Measurements from ENCODE around the gene CAMK2A.

CAMK2A gene

GRCh38 chr5:150245111-150245789 lies 44.3 kb downstream of the CAMK2A start:
- Histone ChIP-seq H3K36me3 (ENCODE audit: insufficient read depth) (no peaks in the 10 kb centered on the region), H3K4me1 (ENCODE audit: low read depth, poor library complexity, severe bottlenecking) (no peaks in the 10 kb centered on the region), H3K4me3 (IDR thresholded peaks at IDR 0.05; ENCODE audit: insufficient read depth, low read depth, low read length) (no peak overlapping the region), H3K4me2 (no peak overlapping the region), H3K9ac (no peak overlapping the region), H2AFZ (ENCODE audit: low read depth) (no peak overlapping the region), H3K79me2 (ENCODE audit: insufficient read depth, low read depth) (no peaks in the 10 kb centered on the region), H4K20me1 (ENCODE audit: insufficient read depth) (no peaks in the 10 kb centered on the region), H3K27me3 (ENCODE audit: insufficient read depth, low read depth) (no peaks in the 10 kb centered on the region), H3K27ac (no peak overlapping the region)
- TF ChIP-seq, protein P1, sequence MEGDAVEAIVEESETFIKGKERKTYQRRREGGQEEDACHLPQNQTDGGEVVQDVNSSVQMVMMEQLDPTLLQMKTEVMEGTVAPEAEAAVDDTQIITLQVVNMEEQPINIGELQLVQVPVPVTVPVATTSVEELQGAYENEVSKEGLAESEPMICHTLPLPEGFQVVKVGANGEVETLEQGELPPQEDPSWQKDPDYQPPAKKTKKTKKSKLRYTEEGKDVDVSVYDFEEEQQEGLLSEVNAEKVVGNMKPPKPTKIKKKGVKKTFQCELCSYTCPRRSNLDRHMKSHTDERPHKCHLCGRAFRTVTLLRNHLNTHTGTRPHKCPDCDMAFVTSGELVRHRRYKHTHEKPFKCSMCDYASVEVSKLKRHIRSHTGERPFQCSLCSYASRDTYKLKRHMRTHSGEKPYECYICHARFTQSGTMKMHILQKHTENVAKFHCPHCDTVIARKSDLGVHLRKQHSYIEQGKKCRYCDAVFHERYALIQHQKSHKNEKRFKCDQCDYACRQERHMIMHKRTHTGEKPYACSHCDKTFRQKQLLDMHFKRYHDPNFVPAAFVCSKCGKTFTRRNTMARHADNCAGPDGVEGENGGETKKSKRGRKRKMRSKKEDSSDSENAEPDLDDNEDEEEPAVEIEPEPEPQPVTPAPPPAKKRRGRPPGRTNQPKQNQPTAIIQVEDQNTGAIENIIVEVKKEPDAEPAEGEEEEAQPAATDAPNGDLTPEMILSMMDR (conservative IDR thresholded peaks at IDR 0.05; ENCODE audit: low read depth, low read length) = no peak

- Histone ChIP-seq H3K36me3 (ENCODE audit: insufficient read depth) (no peaks in the 10 kb centered on the region), H3K4me3 (IDR thresholded peaks at IDR 0.05; ENCODE audit: insufficient read depth, low read depth, low read length) (no peak overlapping the region), H4K20me1 (ENCODE audit: insufficient read depth) (no peaks in the 10 kb centered on the region), H3K4me1 (ENCODE audit: low read depth, poor library complexity, severe bottlenecking) (no peaks in the 10 kb centered on the region), H3K27me3 (ENCODE audit: insufficient read depth, low read depth) (no peaks in the 10 kb centered on the region), H3K27ac (no peak overlapping the region), H3K9ac (no peak overlapping the region), H2AFZ (ENCODE audit: low read depth) (no peak overlapping the region), H3K4me2 (no peak overlapping the region), H3K79me2 (ENCODE audit: insufficient read depth, low read depth) (no peaks in the 10 kb centered on the region)
- TF ChIP-seq, protein P1 (conservative IDR thresholded peaks at IDR 0.05; ENCODE audit: low read depth, low read length) = no peak
Observed at GRCh38 chr5:150244209-150244608, 45.4 kb downstream of the CAMK2A start.

DNA sequence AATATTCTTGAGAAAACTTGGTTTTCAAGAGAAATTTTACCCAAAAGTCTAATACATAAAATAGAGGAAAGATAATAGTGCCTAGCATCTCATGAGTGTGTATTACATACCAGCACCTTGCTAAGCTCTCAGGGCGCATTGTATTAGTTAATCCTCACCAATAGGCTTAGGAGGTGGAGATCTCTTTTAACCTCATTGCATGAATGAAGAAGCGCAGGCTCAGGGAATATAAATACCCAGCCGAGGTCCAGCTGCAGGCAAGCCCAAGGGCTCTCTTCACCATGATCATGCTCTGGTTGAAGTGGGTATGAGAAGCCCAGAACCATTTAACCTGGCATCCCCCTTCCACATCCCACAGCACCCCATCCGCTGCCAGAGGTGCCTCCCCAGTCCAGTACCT lies 46.0 kb downstream of the CAMK2A start:
- TF ChIP-seq, protein P1 (conservative IDR thresholded peaks at IDR 0.05; ENCODE audit: low read depth, low read length) = no peak
- Histone ChIP-seq H3K4me2 (no peak overlapping the region), H3K9ac (no peak overlapping the region), H2AFZ (ENCODE audit: low read depth) (no peak overlapping the region), H3K27me3 (ENCODE audit: insufficient read depth, low read depth) (no peaks in the 10 kb centered on the region), H3K27ac (no peak overlapping the region), H3K36me3 (ENCODE audit: insufficient read depth) (no peaks in the 10 kb centered on the region), H3K79me2 (ENCODE audit: insufficient read depth, low read depth) (no peaks in the 10 kb centered on the region), H3K4me1 (ENCODE audit: low read depth, poor library complexity, severe bottlenecking) (no peaks in the 10 kb centered on the region), H3K4me3 (IDR thresholded peaks at IDR 0.05; ENCODE audit: insufficient read depth, low read depth, low read length) (no peak overlapping the region), H4K20me1 (ENCODE audit: insufficient read depth) (no peaks in the 10 kb centered on the region)

GRCh38 chr5:150242251-150242894 lies 47.2 kb downstream of the CAMK2A start:
- H3K36me3 ChIP-seq (ENCODE audit: insufficient read depth) = no peaks in the 10 kb centered on the region
- H3K4me2 ChIP-seq = no peak overlapping the region
- no peak overlapping the region for H3K9ac ChIP-seq
- H4K20me1 ChIP-seq (ENCODE audit: insufficient read depth) = no peaks in the 10 kb centered on the region
- no peak overlapping the region for H3K27ac ChIP-seq
- H3K4me1 ChIP-seq (ENCODE audit: low read depth, poor library complexity, severe bottlenecking) = no peaks in the 10 kb centered on the region
- TF ChIP-seq, protein P1 (conservative IDR thresholded peaks at IDR 0.05; ENCODE audit: low read depth, low read length) = no peak
- no peaks in the 10 kb centered on the region for H3K79me2 ChIP-seq (ENCODE audit: insufficient read depth, low read depth)
- H3K27me3 ChIP-seq (ENCODE audit: insufficient read depth, low read depth) = no peaks in the 10 kb centered on the region
- H2AFZ ChIP-seq (ENCODE audit: low read depth) = no peak overlapping the region
- no peak overlapping the region for H3K4me3 ChIP-seq (IDR thresholded peaks at IDR 0.05; ENCODE audit: insufficient read depth, low read depth, low read length)
